CD8-positive, alpha-beta memory T cell (primary cell): Measurements from ENCODE around the gene FZD10. TPM values are rescaled to one million over a fixed set of nuclear protein-coding genes. Genes with fewer than 3 reads are reported as not detected.

Experiments used
- CTCF ChIA-PET: fragments of 350-600 bp; sonication (Branson Sonifier 250); formaldehyde crosslinking; loops from one replicate; lab custom pipeline; 2021; ENCODE audit warnings: antibody characterized with exemption; lab: Charles Lee
- POLR2A ChIA-PET: fragments of 350-600 bp; sonication (Branson Sonifier 250); formaldehyde crosslinking; loops from one replicate; lab custom pipeline; 2021; ENCODE audit warnings: antibody characterized with exemption; lab: Charles Lee
- DNase-seq, 5 donors: peaks; one replicate each; pipeline versions ENCODE4 v3.0.0 to v3.0.0-alpha.2; 2020 to 2022; ENCODE audit warnings: mixed read lengths in 1 of 5
- H3K27ac ChIP-seq: one replicate; pipeline ENCODE4 v1.7.0; 2013; ENCODE audit warnings: low read depth, mild to moderate bottlenecking, low read length, moderate library complexity
- H3K27me3 ChIP-seq: 2 replicates; pipeline ENCODE4 v1.7.0; 2013; ENCODE audit warnings: low read length, mild to moderate bottlenecking; ENCODE audit not compliant: insufficient read depth, poor library complexity, severe bottlenecking
- H3K36me3 ChIP-seq: 2 replicates; pipeline ENCODE4 v1.7.0; 2013; ENCODE audit warnings: mild to moderate bottlenecking, low read length, moderate library complexity; ENCODE audit not compliant: insufficient read depth
- H3K4me1 ChIP-seq: 2 replicates; pipeline ENCODE4 v1.7.0; 2013; ENCODE audit warnings: mild to moderate bottlenecking, low read length, moderate library complexity; ENCODE audit not compliant: insufficient read depth
- H3K4me3 ChIP-seq: 2 replicates; pipeline ENCODE4 v1.7.0; 2013; ENCODE audit warnings: mild to moderate bottlenecking, low read length
- H3K9me3 ChIP-seq: 2 replicates; pipeline ENCODE4 v1.7.0; 2013; ENCODE audit warnings: mild to moderate bottlenecking, low read length
- H3K27ac Mint-ChIP-seq, 8 donors: one replicate each; pipeline ENCODE4 v1.8.0; 2020 to 2021; ENCODE audit warnings: mixed read lengths in 8 of 8, mild to moderate bottlenecking in 6 of 8, inconsistent platforms in 3 of 8, moderate library complexity in 3 of 8
- H3K27me3 Mint-ChIP-seq, 2 donors: one replicate each; pipeline ENCODE4 v1.8.0; 2020 to 2021; ENCODE audit warnings: mixed read lengths in 2 of 2, mild to moderate bottlenecking in 1 of 2, moderate library complexity in 1 of 2
- H3K36me3 Mint-ChIP-seq, 3 donors: one replicate each; pipeline ENCODE4 v1.8.0; 2020 to 2021; ENCODE audit warnings: mixed read lengths in 3 of 3, inconsistent platforms in 1 of 3, mild to moderate bottlenecking in 1 of 3
- H3K4me1 Mint-ChIP-seq, 3 donors: one replicate each; pipeline ENCODE4 v1.8.0; 2020 to 2021; ENCODE audit warnings: mixed read lengths in 3 of 3, inconsistent platforms in 1 of 3, mild to moderate bottlenecking in 1 of 3
- H3K4me3 Mint-ChIP-seq, 7 donors: one replicate each; pipeline ENCODE4 v1.8.0; 2020 to 2021; ENCODE audit warnings: mixed read lengths in 7 of 7, mild to moderate bottlenecking in 6 of 7, moderate library complexity in 4 of 7, inconsistent platforms in 2 of 7
- H3K9me3 Mint-ChIP-seq, 5 donors: one replicate each; pipeline ENCODE4 v1.8.0; 2020 to 2022; ENCODE audit warnings: mixed read lengths in 5 of 5, mild to moderate bottlenecking in 3 of 5, moderate library complexity in 2 of 5, inconsistent platforms in 1 of 5
- polyA plus RNA-seq: library from polyadenylated mRNA; unstranded; fragments of 300-500 nt; fragmentation: Illumina TruSeq; gene quantifications from one replicate; pipeline ENCODE4 v1.2.3, GENCODE V29; 2021
- total RNA-seq, 2 experiments: library from RNA; stranded (reverse); gene quantifications; one replicate each; pipeline ENCODE4 v1.2.3, GENCODE V29; 2021

FZD10 gene
- total and polyA plus RNA-seq, 3 experiments from 2014 or later, result not detected

DNA sequence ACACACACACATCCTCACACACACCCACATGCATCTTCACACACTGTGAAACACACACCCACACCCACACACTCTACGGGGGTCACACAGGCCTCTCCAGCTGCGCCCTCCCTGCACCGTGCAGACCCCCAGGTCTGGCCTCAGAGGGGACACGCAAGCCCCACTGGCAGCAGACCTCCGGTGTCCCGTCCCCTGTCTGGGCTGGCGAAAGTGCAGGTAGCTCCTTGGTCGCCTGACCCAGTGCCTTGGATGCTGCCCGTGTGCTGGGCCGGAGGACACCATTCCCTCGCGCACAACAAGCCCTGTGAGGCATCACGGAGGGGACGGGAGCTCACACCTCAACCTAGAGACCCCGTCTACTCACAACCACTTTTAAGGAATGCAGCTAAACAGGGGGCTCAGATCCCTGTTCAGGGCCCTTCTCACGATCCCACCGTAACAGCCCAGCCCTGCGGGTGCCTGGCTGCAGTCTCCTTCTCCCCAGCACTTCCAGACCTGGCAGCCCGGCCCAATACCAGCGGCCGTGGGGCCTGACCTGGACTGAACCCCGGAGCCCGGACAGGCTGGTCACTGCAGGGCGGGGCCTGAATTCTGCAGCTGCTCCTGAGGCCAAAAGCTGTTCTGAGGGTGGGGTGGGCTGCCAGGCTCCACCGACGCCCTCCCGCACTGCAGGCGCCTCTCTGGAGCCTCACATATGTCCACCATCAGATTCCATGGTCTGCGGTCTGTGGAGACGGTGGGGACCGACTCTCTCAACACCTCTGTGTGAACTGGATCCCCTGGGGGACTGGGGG is 42.1 kb upstream of the FZD10 start:
- Histone ChIP-seq H3K9me3 (no peaks in the 10 kb centered on the region), H3K27me3 (no peaks in the 10 kb centered on the region), H3K4me3 (no peak overlapping the region), H3K27ac (no peak overlapping the region), H3K36me3 (no peaks in the 10 kb centered on the region), H3K4me1 (no peaks in the 10 kb centered on the region)
- Mint-ChIP-seq H3K4me1 (no peaks in the 10 kb centered on the region), H3K4me3 (no peak overlapping the region), H3K27me3 (no peaks in the 10 kb centered on the region), H3K27ac (no peak overlapping the region), H3K36me3 (no peaks in the 10 kb centered on the region), H3K9me3 (peaks cover 0 to 1% (median 0%) of the 10 kb centered on the region in 5 donors)
- peak in 1 of 5 donors; percentile 33 for DNase-seq
- ChIA-PET CTCF (no interaction called here), POLR2A (no interaction called here)

DNA sequence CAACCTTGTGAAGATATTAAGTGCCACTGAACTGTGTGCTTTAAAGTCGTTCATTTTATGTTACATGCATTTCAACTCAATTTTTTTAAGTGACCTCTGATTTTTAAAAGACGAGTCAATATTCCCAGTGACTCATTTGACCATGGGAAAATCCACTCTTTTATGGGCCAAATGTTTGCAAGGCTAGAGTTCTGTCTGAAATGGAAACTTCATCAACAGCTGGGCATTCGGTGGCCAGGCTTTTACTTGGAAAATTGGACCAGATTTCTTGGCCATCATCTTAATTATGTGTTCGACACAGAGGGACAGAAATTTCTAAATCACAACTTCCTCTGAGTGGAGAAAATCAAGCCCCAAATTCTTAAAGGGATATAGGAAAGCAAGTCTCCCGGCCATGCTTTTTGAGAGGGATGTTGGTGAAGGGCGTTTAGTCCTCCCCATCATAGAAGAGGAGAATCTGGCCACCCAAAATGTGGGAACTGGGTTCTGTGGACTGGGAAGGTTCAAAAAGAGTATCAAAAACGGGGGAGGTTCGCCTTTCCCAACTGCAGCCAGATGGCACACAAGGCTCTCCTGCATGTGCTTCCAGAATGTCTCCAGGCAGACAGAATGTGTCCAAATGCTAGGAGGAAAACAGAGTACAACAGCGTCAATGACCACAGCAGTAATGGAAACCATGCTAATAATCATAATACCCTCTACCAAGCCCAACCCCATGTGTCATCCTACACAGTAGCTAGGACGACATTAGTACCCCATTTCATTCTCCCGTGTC is 40.9 kb upstream of the FZD10 start:
- no peaks in the 10 kb centered on the region for H3K36me3 Mint-ChIP-seq
- Histone ChIP-seq H3K9me3 (no peaks in the 10 kb centered on the region), H3K27me3 (no peaks in the 10 kb centered on the region), H3K4me1 (no peaks in the 10 kb centered on the region), H3K27ac (no peak overlapping the region), H3K4me3 (no peak overlapping the region), H3K36me3 (no peaks in the 10 kb centered on the region)
- H3K27me3 Mint-ChIP-seq, result no peaks in the 10 kb centered on the region
- ChIA-PET CTCF (no interaction called here), POLR2A (no interaction called here)
- peaks cover 0 to 3% (median 1%) of the 10 kb centered on the region in 5 donors for H3K9me3 Mint-ChIP-seq
- DNase-seq, result no peak
- H3K4me1 Mint-ChIP-seq, result no peaks in the 10 kb centered on the region
- no peak overlapping the region for H3K27ac Mint-ChIP-seq
- no peak overlapping the region for H3K4me3 Mint-ChIP-seq

GRCh38 chr12:130122356-130122755 is 39.9 kb upstream of the FZD10 start:
- Mint-ChIP-seq H3K4me1 (no peaks in the 10 kb centered on the region), H3K27ac (no peak overlapping the region), H3K4me3 (no peak overlapping the region), H3K27me3 (no peaks in the 10 kb centered on the region), H3K9me3 (peaks cover 0 to 7% (median 5%) of the 10 kb centered on the region in 5 donors), H3K36me3 (no peaks in the 10 kb centered on the region)
- CTCF ChIA-PET, result no interaction called here
- Histone ChIP-seq H3K4me3 (no peak overlapping the region), H3K27ac (no peak overlapping the region), H3K36me3 (no peaks in the 10 kb centered on the region), H3K4me1 (no peaks in the 10 kb centered on the region), H3K9me3 (no peaks in the 10 kb centered on the region), H3K27me3 (no peaks in the 10 kb centered on the region)
- POLR2A ChIA-PET, result no interaction called here
- DNase-seq, result no peak

DNA sequence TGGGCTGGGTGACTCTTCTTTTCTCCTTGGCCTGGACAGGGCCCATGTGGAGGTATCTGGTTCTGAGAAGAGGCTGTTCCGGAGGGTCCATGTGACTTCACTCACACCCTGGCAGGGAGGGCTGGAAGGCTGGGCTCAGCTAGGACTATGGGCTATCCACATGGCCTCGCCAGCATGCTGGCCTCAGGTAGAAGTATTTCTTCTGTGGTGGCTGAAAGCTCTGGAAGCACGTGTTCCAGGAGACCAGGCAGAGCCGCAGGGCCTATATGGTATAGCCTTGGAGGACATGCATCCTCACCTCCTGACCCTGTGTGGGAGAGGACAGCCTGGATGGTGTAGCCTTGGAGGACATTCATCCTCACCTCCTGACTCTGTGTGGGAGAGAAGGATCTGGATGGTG is 38.2 kb upstream of the FZD10 start:
- H3K4me3 ChIP-seq, result no peak overlapping the region
- no peaks in the 10 kb centered on the region for H3K4me1 ChIP-seq
- Mint-ChIP-seq H3K4me3 (no peak overlapping the region), H3K4me1 (no peaks in the 10 kb centered on the region), H3K9me3 (peaks cover 0 to 7% (median 3%) of the 10 kb centered on the region in 5 donors), H3K27ac (no peak overlapping the region), H3K27me3 (no peaks in the 10 kb centered on the region), H3K36me3 (no peaks in the 10 kb centered on the region)
- no peaks in the 10 kb centered on the region for H3K9me3 ChIP-seq
- CTCF ChIA-PET, result no interaction called here
- no peak overlapping the region for H3K27ac ChIP-seq
- DNase-seq, result peak in 1 of 5 donors; percentile 3
- POLR2A ChIA-PET, result no interaction called here
- H3K36me3 ChIP-seq, result no peaks in the 10 kb centered on the region
- no peaks in the 10 kb centered on the region for H3K27me3 ChIP-seq

GRCh38 chr12:130124605-130125244 is 37.5 kb upstream of the FZD10 start:
- no peak overlapping the region for H3K27ac ChIP-seq
- Mint-ChIP-seq H3K36me3 (no peaks in the 10 kb centered on the region), H3K27ac (no peak overlapping the region), H3K4me3 (no peak overlapping the region), H3K27me3 (peaks cover 0 to 2% of the 10 kb centered on the region in 2 donors), H3K9me3 (peaks cover 0 to 10% (median 3%) of the 10 kb centered on the region in 5 donors), H3K4me1 (no peaks in the 10 kb centered on the region)
- H3K27me3 ChIP-seq, result no peaks in the 10 kb centered on the region
- CTCF ChIA-PET, result no interaction called here
- no peak overlapping the region for H3K4me3 ChIP-seq
- POLR2A ChIA-PET, result no interaction called here
- no peaks in the 10 kb centered on the region for H3K36me3 ChIP-seq
- H3K4me1 ChIP-seq, result no peaks in the 10 kb centered on the region
- DNase-seq, result peak in 1 of 5 donors; percentile 11
- H3K9me3 ChIP-seq, result no peaks in the 10 kb centered on the region

GRCh38 chr12:130126023-130126432 is 36.2 kb upstream of the FZD10 start:
- Mint-ChIP-seq H3K36me3 (no peaks in the 10 kb centered on the region), H3K4me3 (no peak overlapping the region), H3K27me3 (peaks cover 0 to 3% of the 10 kb centered on the region in 2 donors), H3K9me3 (peaks cover 0 to 10% (median 5%) of the 10 kb centered on the region in 5 donors), H3K4me1 (no peaks in the 10 kb centered on the region), H3K27ac (no peak overlapping the region)
- H3K4me1 ChIP-seq, result no peaks in the 10 kb centered on the region
- CTCF ChIA-PET, result no interaction called here
- H3K27ac ChIP-seq, result no peak overlapping the region
- no peaks in the 10 kb centered on the region for H3K9me3 ChIP-seq
- POLR2A ChIA-PET, result no interaction called here
- no peaks in the 10 kb centered on the region for H3K27me3 ChIP-seq
- no peaks in the 10 kb centered on the region for H3K36me3 ChIP-seq
- no peak overlapping the region for H3K4me3 ChIP-seq
- peak in 1 of 5 donors; percentile 33 for DNase-seq

DNA sequence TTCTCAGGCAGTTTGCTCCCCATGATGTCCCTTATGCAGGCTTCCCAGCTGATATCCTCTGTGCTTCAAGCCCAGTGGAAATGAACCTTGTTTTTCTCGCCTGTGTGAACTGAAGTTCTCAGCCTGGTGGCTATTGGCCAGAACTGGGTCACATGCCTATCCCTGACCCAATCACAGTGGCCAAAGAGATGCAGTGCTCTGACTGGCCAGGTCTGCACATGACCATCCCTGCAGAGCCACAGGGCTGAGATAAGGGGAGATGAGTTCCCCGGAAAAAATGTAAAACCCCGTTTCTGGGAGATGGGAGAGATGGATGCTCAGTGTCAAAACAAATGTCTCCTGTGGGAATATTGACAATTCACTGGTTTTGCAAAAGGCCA is 34.7 kb upstream of the FZD10 start:
- CTCF ChIA-PET, result no interaction called here
- H3K27ac ChIP-seq, result no peak overlapping the region
- no peak overlapping the region for H3K4me3 ChIP-seq
- no peaks in the 10 kb centered on the region for H3K36me3 ChIP-seq
- Mint-ChIP-seq H3K36me3 (no peaks in the 10 kb centered on the region), H3K9me3 (peaks cover 0 to 10% (median 5%) of the 10 kb centered on the region in 5 donors), H3K4me3 (no peak overlapping the region), H3K27me3 (peaks cover 0 to 3% of the 10 kb centered on the region in 2 donors), H3K4me1 (no peaks in the 10 kb centered on the region), H3K27ac (no peak overlapping the region)
- no peak for DNase-seq
- no peaks in the 10 kb centered on the region for H3K27me3 ChIP-seq
- no peaks in the 10 kb centered on the region for H3K4me1 ChIP-seq
- no peaks in the 10 kb centered on the region for H3K9me3 ChIP-seq
- POLR2A ChIA-PET, result no interaction called here
